GOT3 (cell line): Measurements from ENCODE around the gene RAMP3.
"Not testable (repeated sequence)": the region's sequence is repeated elsewhere in the genome, so short reads cannot be mapped to it uniquely, and the experiment has no call there.

ENCODE experiments used
- DNase-seq: peaks from one replicate; lab custom pipeline; 2025; ENCODE audit warnings: mixed read lengths; lab: John Stamatoyannopoulos, UW

Gene RAMP3

GRCh38 chr7:45132708-45133320 is 24.8 kb upstream of the RAMP3 start:
- DNase-seq = no peak

- DNase-seq = no peak
These were observed 24.2 kb upstream of the RAMP3 start for GRCh38 chr7:45133352-45133751.

DNA sequence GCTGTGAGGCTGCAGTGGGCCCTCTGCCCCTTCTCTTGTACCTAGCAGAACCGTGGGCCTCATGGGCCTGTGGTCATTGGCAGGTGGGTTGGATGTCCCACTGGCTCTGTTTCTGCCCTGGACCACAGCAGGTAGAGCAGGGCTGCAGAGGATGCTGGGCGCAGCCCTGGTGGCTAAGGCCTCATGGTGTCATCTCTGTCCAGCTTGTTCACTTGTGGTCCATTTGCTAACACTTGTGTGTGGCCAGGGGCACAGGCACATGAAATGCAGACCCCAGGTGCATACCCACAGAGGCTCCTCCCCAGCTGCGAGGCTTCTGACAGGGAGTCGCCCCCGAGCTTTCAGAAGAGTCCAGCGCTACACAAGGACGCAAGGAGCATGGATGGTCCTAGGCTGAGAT is 23.7 kb upstream of the RAMP3 start:
- no peak for DNase-seq

DNA sequence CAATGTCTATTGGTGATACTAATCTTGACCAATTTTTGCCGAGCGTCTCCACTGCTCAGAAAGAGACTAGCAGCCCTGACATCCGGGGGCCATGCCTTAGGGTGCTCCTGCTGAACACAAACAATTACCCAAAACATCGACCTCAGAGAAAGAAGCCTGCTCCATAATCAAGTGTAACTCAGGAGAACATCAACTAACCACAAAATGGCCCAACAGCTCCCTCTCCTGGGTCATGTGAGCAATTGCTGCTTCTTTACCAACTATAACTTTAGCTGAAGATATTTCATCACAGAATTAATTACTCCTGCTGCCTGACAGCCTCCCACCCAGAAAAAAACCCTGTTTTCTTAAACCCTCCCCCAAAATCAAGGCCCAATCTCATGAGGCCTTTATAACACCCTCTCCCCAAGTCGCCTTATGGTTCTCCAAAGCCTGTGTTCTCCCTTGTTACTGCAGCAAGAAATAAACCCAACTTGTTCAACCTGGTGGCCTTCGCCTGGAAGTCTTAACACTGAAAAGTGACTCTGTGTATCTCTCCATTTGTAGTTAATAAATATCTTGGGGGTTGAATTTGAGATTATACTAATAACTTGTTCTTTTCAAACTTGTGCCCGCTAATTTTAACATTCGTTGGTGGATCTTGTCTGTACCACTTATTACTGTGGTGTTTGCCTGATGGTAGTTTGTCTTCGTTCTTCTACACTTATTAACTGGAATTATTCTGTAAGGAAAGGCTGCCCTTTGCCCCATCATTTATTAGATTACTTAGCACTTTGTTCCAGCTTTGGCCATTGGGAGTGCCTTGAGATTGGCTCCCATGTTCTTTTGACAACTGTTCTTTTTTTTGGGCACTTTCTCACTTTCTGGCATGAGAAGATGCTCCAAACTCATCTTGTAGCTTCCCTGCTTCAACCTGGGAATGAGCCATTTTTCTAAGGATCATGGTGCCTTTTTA is 21.2 kb upstream of the RAMP3 start:
- no peak for DNase-seq

- no peak for DNase-seq
These were observed 18.9 kb upstream of the RAMP3 start for GRCh38 chr7:45138433-45139267.

- DNase-seq = no peak
These were observed 16.8 kb upstream of the RAMP3 start for GRCh38 chr7:45140827-45141226.

GRCh38 chr7:45143616-45144015 is 14.0 kb upstream of the RAMP3 start:
- no peak for DNase-seq

GRCh38 chr7:45145881-45146280 is 11.7 kb upstream of the RAMP3 start:
- DNase-seq = no peak

GRCh38 chr7:45146531-45147379 is 10.8 kb upstream of the RAMP3 start:
- no peak for DNase-seq

GRCh38 chr7:45147858-45148652 is 9.5 kb upstream of the RAMP3 start:
- no peak for DNase-seq

DNA sequence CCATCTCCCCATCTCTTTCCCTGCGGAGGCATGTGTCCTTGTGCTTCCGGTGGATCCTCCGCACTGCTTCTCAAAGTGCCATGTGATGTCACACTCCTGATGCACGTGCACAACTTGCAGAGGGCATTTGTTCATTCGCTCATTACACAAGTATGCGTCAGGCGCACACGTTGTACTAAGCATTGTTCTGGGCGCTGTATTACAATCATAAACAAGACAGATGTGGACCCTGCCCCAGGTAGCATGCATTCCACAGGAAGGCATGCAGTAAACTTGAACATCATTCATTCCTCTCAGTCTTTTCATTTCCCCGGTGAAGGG is 9.0 kb upstream of the RAMP3 start:
- no peak for DNase-seq

DNA sequence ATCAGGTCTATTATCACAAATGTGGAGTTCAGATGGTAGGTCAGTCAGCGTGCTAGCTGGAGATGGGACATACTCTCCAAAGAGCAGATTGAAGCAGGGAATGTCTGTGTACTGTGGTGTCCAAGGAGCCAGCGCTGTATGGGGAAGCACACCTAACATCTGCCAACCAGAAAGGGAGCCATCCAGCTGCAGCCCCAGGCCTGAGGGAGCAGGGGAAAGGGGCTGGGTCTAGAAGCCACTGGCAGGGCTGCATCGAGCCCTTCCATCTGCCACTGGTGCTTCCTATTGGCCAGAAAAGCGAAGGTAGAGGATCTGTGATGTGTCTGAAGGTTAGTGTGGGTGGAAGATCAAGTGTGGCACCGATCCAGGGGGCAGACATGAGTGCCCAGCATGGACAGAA is 8.0 kb upstream of the RAMP3 start:
- no peak for DNase-seq

DNA sequence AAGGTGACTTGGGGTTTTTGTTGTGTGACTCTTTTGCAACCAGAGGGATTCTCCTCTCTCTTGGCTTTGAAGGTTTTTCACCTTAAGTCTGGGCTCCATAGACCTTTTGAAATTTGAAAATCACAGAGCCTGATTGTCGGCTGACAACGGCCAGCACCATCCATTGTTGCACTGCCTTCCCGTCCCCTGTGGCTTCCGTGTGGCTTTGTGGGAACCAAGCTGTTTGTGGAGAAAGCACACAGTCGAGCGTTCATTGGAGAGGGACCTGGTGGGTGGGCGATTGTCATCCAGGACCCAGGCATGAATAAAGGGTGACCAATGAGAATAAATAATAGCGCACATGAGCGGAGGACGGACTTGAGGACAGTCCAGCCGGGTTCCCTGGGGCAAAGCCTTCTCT is 7.4 kb upstream of the RAMP3 start:
- DNase-seq = no peak

DNA sequence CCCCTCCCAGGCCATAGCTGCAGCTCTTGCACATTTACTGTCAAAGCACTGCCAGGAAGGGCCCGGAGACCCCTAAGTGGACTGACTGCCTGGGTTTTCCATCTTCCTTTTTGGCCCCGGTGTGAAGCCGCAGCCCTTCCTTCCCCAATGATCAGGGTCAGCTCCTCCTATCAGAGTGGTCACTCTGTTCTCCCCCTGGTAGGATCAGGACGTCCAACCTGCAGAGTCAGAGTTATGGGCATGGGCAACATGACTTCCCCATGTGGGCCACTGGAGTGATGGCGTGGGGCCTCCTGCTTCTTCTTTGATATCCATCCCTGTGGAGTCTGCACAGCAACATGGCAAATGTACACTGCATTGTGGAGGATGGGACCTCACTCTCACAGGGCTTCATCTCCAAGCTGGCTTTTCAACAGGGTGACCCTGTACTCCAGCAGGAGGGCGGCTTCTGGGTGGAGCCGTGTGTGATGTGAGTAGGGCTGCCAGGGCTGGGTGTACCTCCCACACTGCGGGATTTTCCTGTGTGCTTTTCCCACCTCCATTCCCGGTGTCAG is 6.4 kb upstream of the RAMP3 start:
- no peak for DNase-seq

- DNase-seq = no peak
These were observed 5.6 kb upstream of the RAMP3 start for GRCh38 chr7:45151967-45152366.

- no peak for DNase-seq
These were observed 4.4 kb upstream of the RAMP3 start for GRCh38 chr7:45153233-45153632.

DNA sequence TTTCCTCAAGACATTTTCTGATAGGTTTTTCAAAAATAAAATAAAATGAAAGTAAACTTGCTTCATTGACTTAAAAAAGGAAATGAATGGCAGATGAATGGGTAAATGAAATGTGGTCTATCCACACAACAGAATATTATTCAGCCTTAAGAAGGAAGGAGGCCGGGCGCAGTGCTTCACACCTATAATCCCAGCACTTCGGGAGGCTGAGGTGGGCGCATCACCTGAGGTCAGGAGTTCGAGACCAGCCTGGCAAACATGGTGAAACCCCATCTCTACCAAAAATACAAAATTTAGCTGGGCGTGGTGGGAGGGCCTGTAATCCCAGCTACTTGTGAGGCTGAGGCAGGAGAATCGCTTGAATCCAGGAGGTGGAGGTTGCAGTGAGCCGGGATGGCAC is 3.7 kb upstream of the RAMP3 start:
- DNase-seq = not testable (repeated sequence)

DNA sequence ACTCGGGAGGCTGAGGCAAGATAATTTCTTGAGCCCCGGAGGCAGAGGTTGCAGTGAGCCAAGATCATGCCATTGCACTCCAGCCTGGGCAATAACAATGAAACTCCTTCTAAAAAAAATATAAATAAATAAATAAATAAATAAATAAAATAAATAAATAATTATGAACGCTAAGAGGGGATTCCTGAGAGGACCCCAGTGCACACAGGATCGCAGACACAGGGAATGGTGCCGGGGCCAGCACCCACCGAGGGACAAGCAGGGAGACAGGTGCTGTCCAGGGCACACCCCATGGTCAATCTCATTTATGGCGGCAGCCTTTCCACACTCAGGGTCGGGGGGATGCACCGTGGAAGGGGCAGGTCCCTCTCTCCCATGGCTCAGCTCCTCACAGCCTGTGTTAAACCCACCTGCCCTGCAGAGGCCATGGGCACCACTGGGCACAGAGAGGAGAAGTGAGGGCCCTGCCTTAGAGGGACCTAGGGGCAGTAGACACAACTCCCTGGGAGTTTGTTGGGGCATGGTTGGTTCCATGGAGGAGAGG is 2.2 kb upstream of the RAMP3 start:
- no peak for DNase-seq

DNA sequence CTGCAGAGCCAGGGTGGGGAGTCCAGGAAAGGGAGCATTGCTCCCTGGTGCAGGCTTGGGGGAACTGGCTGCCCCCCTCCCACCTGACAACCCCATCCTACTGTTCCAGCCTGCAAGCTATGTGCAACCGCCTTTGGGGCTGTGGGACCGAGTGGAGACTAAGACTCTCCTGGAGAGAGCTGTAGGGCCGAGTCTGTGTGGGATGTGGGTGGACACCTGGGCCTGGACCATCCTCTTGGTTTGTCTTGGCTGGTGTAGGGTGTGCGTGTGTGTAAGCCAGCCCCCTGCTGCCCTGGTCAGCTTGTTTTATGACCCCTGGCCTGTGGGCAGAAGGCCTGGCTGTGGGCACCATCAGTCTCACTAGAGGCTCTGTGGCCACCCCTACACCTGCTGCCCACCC is 1.6 kb upstream of the RAMP3 start:
- DNase-seq = no peak

GRCh38 chr7:45156516-45157272 is 897 bp upstream of the RAMP3 start:
- DNase-seq = no peak
